GM18519 (cell line): ENCODE data around the gene TMA16.
"Not testable (repeated sequence)": the region's sequence is repeated elsewhere in the genome, so short reads cannot be mapped to it uniquely, and the experiment has no call there.

Experiments
- ATAC-seq: cut with Tn5 transposase; IDR thresholded peaks from one replicate; pipeline ENCODE4 v1.9.1; 2021; ENCODE audit warnings: mild to moderate bottlenecking, moderate library complexity; ENCODE audit not compliant: unreplicated experiment, low FRiP score

Gene TMA16

DNA sequence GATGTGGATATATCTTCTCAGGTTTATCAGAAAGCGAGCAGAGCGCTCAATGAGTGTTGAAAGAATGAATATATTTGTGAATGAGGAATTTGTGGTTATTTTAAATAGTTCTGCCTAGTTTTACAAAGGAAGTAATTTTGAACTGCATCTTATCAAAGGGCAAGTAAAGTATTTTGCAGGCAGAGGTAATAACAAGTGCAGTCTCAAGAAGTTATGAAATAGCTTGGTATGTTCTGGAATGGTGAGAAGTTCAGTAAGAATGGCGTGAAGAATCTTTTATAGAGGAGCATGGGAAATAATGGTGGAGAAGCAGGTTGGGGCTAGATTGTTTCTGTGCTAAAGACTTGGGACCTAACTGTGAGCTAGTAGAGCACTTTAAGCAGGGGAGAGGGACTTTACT, 10.9 kb downstream of the TMA16 start:
- no peak for ATAC-seq

GRCh38 chr4:163515198-163515597, 20.7 kb downstream of the TMA16 start:
- no peak for ATAC-seq

DNA sequence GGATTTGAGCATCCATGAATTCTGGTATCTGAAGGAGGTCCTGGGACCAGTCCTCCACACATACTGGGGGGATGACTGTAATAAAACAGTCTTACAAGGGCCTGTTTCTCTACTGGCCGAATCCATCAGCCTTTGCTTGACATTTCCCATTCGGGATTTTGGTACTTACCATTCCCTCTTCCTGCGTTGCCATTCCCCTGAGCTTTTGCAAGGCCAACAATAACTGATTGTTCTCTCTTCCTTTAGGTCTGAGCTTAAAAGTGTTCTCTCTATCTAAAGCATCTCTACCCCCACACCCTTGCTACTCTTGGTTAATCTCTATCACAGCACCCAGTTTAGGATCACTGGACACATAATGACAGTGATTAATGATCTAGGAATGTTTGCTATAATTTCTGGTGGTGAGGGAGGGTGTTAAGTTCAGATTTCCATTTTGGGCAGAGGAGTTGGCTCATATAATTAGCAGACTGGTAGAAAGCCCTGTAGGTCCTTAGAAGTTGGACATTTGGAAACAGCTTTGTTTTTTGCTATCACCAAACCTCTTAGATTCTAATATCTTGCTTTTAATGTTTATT, 29.4 kb downstream of the TMA16 start:
- ATAC-seq, result no peak

DNA sequence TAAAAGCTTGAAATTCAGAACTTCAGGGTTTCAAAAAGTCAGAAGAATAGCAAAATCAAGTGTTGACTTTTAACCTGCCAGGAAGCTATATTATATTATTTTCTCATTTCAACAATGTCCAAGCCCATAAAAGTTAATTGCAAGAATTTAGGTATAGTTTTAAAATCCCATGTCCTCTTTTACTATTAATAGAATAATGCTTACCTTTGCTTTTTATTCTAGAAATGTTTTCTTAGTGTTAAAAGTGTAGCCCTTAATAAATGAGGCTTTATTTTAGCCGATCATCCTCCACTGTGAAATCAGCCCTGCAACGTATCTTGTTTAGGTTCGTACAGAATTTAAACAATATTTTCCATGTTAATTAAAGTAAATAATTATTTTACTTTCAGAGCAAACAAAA, 31.5 kb downstream of the TMA16 start:
- no peak for ATAC-seq

- no peak for ATAC-seq
Observed at GRCh38 chr4:163527172-163527571, 32.7 kb downstream of the TMA16 start.

GRCh38 chr4:163528653-163529052, 34.2 kb downstream of the TMA16 start:
- no peak for ATAC-seq

GRCh38 chr4:163534056-163534455, 39.6 kb downstream of the TMA16 start:
- ATAC-seq, result no peak

GRCh38 chr4:163535657-163536056, 41.2 kb downstream of the TMA16 start:
- ATAC-seq, result no peak

DNA sequence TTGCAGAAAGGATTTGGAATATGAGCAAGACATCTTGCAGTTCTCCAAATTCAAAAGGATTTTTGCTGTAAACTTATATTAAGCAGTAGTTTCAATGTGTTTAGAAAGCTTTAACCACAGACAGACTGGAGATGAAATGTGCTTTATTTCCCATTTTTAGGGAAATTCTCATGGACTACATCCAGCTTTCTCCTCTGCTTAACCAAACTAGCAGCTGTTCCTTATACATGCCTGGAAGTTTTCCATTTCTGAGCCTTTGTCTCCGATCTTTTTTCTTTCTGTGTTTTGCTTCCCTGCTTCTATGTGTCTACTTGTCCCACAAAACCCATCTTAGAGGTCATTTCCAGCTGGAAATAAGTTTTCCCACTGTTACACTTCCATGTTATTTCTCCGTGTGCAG, 41.6 kb downstream of the TMA16 start:
- ATAC-seq, result no peak

DNA sequence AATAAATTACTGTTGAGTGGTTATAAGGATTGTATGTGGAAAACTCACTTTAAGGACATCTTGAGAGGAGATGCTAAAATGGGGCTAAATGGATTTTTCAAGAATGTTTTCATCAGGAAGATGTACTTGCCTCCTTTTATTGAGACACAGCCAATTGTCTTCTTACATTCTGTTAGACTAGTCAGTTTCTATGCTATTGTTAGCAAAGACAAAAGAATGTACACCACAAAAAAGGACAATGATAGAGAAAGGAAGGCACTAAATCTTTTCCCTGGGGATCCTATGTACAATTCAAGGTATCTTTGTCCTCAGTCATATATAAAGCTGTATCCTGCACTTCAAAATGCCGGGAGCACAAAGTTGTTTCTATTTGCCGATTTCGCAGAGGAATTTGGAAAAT, 42.6 kb downstream of the TMA16 start:
- no peak for ATAC-seq

GRCh38 chr4:163538820-163539219, 44.3 kb downstream of the TMA16 start:
- not testable (repeated sequence) for ATAC-seq

GRCh38 chr4:163540448-163540847, 46.0 kb downstream of the TMA16 start:
- no peak for ATAC-seq

DNA sequence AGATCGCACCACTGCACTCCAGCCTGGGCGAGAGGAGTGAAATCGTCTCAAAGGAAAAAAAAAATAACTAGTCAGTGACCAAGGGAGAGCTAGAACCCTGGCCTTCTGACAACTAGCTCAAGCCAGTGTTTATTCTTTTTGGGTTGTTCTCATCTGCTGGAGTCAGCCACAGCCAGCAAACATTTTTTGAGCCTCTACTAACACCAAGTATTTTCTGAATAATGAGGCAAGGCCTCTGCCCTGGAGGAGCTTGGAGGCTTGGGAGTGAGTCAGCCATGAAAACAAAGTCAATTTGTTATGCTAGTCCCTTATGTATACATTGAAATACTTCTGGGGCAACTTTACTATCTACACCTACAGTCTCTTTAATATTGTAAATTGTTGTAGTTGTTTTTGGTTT, 46.5 kb downstream of the TMA16 start:
- no peak for ATAC-seq

DNA sequence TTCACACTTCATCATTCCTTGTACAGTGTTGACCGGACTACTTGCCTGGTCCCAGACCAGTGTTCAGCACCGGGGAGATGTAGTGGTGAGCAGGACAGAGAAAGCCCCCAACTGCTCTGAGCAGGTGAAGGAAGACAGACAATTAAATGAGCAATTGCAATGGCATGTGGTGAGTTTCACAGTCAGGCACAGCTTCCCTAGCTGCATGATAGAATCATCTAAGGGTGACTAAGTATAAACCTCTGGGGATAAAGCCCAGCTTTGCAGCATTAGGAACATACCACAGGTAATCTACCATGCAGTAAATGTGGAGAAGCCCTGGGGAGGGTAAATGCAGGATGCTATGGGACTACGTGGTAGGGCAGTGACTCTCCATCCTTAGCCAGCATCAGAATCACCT, 47.8 kb downstream of the TMA16 start:
- no peak for ATAC-seq

DNA sequence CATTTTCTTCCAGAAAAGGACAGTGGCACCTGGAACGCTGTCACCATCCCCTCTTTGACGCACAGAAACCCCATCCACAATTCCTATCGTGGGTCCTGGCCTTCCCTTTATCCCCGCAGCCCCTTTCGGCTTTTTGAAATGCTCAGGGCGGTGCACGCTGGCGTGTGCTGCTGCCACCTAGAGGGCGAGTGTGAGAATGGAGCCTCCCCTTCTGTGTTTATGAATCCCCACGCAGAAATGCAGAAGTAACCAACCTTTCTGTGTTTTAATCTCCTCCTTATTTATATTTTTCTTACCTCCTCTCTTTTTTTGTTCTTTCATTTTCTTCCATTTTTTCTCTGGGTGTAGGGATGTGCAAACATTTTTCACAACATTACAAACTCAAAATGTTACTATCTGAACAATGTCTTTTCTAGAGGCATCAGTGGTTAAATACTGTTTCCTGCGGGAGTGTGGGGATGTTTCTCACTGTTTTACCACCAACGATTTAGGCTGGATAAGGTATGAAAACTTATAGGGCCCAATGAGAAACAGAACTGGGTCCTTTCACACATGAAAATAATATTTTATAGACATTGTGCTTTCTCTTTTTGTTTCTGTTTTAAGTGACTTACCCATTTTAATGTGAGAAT, 50.0 kb downstream of the TMA16 start:
- peak; percentile 75 for ATAC-seq

DNA sequence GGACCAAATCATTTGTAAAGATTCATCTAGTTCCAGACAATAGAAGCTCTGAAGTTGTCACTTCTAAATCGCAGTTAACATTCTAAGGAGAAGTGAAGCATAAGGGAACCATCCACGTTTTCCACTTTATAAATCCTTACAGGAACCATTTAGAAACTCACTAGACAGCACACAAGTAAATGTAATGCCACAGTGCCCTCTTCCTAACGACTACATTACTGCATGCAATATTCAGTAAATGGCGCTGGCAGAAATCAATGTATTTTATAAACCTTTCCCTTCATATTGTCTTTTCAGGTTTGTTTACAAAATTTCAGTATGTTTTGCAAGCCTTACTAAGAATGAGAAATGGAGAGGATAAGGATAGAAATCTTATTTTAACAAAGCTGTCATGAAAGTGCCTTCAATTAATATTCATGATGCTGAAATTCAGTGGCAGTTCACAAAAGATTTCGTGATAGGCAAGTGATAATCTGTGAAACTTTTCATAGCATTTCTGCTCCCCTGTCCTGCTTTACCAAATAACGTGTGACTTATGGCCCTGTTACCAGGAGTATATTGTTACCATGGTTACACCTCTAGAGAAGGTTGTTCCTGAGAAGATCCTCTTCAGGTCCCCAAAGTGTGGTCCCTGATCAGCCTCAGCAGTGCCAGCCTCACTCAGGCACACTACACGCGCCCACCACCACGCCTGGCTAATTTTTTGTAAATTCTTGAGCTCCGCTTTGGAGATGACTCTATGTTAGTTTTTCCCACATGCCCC, 54.2 kb downstream of the TMA16 start:
- peak; percentile 39 for ATAC-seq

GRCh38 chr4:163550869-163551267, 56.4 kb downstream of the TMA16 start:
- ATAC-seq, result no peak

- ATAC-seq, result no peak
Observed at GRCh38 chr4:163553146-163553545, 58.7 kb downstream of the TMA16 start.

DNA sequence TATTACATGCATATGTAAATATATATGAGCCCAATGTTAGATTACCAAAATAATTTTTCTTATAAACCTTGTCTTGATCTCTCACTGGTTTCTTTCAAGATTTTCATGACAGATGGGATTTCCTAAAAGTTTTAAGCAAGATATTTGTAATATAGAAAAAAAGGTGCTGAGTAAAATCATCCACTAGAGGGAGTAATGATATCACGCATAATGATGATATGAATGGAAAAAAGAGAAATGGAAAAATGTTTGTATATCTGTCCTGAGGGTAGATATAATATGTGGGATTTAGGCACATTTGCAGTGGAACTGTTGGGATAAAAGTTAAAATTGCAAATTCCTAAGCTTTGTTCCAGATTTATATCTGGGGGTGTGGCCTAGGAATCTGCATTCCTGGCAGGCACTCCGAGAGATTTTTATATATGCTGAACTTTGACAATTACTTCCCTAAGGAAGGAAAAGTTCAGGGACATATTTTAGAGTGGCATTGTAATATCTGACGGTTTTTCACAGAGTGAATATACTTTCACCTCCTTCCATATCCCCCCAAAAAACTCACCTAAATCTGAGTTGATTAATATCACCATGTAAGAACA, 60.5 kb downstream of the TMA16 start:
- ATAC-seq, result no peak

DNA sequence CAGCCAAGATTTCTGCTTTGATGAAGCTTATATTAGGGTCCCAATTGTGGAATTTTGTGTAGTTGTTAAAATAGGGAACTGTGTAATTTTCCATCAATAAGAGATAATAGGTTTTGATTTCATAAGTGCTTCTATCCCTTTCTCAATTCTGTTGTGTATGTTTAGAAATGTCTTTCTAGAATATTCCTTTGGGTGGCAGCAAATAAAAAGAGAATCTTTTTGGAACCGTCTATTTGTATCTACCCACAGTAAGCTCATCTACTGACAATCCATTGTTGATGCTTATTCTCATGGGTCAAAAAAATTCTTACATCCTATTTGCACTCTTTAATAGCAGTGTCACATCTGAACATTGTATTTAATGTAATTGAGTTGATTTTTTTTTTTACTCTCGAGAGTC, 61.7 kb downstream of the TMA16 start:
- ATAC-seq, result no peak

- no peak for ATAC-seq
Observed at GRCh38 chr4:163556650-163557391, 62.3 kb downstream of the TMA16 start.
